ENCODE results near the gene EMD.

Gene EMD

GRCh38 chrX:154419189-154419588 lies 40.1 kb downstream of the EMD start:
- no peak for DNase-seq (ENCODE audit: low read depth)

DNA sequence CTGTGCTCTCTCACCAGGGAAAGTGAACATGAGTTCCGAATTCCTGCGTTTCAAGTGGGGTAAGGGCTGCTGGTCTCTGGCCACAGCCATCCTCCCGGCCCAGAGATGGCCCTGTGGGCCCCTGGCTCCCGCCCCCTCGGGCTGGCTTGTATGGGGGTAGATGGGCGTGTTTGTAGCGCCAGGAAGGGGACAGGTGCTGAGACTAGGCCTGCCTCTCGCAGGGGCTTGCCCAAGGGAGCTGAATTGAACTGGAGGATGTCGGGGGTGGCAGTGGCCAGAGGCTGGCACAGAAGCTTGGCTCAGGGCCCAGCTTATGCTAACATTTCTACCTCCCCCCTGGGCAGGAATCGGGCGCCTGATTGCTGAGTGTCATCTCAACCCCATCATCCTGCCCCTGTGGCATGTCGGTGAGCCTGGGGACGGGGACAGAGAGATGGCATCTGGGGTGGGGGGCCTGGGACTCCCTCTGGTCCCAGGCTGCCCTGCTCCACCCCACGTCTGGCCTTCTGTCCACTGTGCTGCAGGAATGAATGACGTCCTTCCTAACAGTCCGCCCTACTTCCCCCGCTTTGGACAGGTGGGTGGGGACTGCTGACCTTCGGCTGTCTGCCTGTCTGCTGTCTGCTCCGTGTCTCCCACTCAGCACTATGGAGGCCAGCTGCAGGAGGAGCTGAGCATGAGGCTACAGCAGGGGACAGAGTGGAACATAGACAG lies 40.8 kb downstream of the EMD start:
- no peak for DNase-seq (ENCODE audit: low read depth)

DNA sequence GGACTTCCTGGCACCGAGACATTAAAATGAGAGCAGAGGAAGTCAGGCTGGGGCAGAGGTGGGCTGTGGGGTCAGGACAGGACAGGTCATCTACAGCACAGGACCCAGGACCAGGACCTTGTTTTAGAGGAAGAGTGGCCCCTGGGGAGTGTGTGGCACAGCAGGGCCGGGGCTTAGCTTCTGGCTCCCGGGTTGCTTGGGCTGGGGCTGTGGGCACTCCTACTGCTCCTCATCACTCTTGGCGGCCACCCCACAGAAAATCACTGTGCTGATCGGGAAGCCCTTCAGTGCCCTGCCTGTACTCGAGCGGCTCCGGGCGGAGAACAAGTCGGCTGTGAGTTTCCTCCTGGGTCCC lies 41.3 kb downstream of the EMD start:
- no peak for DNase-seq (ENCODE audit: low read depth)

GRCh38 chrX:154426916-154427770 lies 48.0 kb downstream of the EMD start:
- no peak for DNase-seq (ENCODE audit: low read depth)

DNA sequence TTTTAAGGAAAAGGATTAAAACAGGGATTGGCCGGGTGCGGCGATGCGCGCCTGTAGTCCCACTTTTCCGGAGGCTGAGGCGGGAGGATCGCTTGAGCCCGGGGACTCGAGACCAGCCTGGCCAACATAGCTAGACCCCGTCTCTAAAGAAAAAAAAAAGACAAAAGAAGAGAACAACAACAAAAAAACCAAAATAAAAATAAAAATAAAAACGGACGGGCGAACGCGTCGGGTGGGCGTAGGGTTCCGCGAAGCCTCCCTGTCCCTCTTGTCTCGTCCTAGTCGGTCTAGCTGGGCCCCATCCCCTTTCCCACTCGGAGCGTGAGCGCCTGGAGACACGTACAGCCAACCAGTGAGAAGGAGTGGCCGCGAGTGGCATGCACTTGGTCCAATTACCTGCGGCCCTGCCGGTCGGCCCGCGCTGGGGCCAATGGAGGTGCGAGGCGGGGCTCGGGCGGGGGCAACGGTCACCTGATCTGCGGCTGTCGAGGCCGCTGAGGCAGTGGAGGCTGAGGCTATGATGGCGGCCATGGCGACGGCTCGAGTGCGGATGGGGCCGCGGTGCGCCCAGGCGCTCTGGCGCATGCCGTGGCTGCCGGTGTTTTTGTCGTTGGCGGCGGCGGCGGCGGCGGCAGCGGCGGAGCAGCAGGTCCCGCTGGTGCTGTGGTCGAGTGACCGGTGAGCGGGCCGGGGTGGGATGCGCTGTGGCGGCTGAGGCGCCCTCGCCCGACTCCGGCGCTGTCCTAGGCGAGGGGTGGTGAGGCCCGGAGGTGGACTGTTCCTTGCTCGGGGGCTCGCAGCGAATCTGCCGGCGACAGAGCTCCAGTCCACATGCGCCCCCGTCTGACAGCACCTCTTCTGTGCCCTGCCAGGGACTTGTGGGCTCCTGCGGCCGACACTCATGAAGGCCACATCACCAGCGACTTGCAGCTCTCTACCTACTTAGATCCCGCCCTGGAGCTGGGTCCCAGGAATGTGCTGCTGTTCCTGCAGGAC lies 49.4 kb downstream of the EMD start, which contains the start of gene ATP6AP1:
Gene ATP6AP1, plus strand, starts transcription at position 502 of the 996 bp plus-strand sequence. Its CDS starts 16 bp downstream, at position 518.
- peak; percentile 65 for DNase-seq (ENCODE audit: low read depth)

GRCh38 chrX:154429711-154430110 lies 50.6 kb downstream of the EMD start:
- no peak for DNase-seq (ENCODE audit: low read depth)

DNA sequence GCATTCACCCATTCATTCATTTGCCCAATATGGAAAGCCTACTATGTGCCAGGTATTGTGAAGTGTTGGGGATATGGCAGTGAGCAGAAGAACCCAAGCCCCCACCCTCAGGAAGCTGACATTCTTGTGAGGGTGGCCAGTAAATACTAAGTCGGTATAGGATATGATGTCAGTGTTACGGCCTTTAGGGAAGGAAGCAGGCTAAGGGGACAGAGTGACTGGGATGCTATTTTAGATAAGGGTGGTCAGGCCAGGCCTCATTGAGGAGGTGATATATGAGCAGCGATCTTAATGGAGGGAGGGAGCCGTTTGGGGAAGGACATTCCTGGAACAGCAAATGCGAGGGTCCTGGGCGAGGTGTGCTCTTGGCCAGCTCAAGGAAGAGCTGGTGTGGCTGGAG lies 51.4 kb downstream of the EMD start:
- DNase-seq (ENCODE audit: low read depth): no peak

GRCh38 chrX:154430916-154431315 lies 51.8 kb downstream of the EMD start:
- DNase-seq (ENCODE audit: low read depth): no peak

All from HS-27A (cell line).